HepG2 (cell line): ENCODE results near the gene ENO2. TPM values are rescaled to one million over a fixed set of nuclear protein-coding genes. Genes with fewer than 3 reads are reported as not detected.

Experiments
- HDAC6 ChIP-seq: fragments of 200-600 bp; sonication (generic); IDR thresholded peaks from 2 replicates; pipeline ENCODE4 v1.7.0; 2017; ENCODE audit warnings: mild to moderate bottlenecking, antibody characterized with exemption, low read length, low read depth
- HNRNPK ChIP-seq: fragments of 200-400 bp; formaldehyde crosslinking; IDR thresholded peaks from 2 replicates; pipeline ENCODE4 v1.6.1; 2018; ENCODE audit warnings: low read length, low read depth, moderate library complexity, mild to moderate bottlenecking; ENCODE audit not compliant: poor library complexity, severe bottlenecking
- KLF13 ChIP-seq: sonication (generic); formaldehyde crosslinking; IDR thresholded peaks from 2 replicates; pipeline ENCODE4 v1.4.0; 2020; ENCODE audit warnings: mild to moderate bottlenecking, missing genetic modification reagents
- PPARG ChIP-seq: conservative IDR thresholded peaks from 2 replicates; pipeline ENCODE4 v1.6.1; 2016; ENCODE audit warnings: missing biosample characterization, missing genetic modification reagents
- SATB2 ChIP-seq: sonication (generic); formaldehyde crosslinking; IDR thresholded peaks from 2 replicates; pipeline ENCODE4 v1.5.0; 2020; ENCODE audit warnings: missing genetic modification reagents
- SMARCE1 ChIP-seq: fragments of 450-650 bp; IDR thresholded peaks from 2 replicates; pipeline ENCODE4 v1.6.1; 2017; ENCODE audit warnings: borderline replicate concordance
- ZNF124 ChIP-seq: sonication (generic); formaldehyde crosslinking; IDR thresholded peaks from 2 replicates; pipeline ENCODE4 v1.4.0; 2020; ENCODE audit warnings: missing genetic modification reagents
- ZNF33A ChIP-seq: sonication (generic); formaldehyde crosslinking; IDR thresholded peaks from 2 replicates; pipeline ENCODE4 v1.5.1; 2020; ENCODE audit warnings: missing genetic modification reagents, mild to moderate bottlenecking, moderate library complexity, borderline replicate concordance
- ZNF460 ChIP-seq: sonication (generic); formaldehyde crosslinking; IDR thresholded peaks from 2 replicates; pipeline ENCODE4 v1.5.1; 2020; ENCODE audit warnings: missing genetic modification reagents, mild to moderate bottlenecking, borderline replicate concordance
- ZNF563 ChIP-seq: sonication (generic); formaldehyde crosslinking; IDR thresholded peaks from 2 replicates; pipeline ENCODE4 v1.8.0; 2022; ENCODE audit warnings: mild to moderate bottlenecking, moderate library complexity, missing genetic modification reagents
- ZNF703 ChIP-seq: sonication (generic); formaldehyde crosslinking; IDR thresholded peaks from 2 replicates; pipeline ENCODE4 v1.5.1; 2020; ENCODE audit warnings: missing genetic modification reagents, mild to moderate bottlenecking, moderate library complexity, borderline replicate concordance
- ZNF724P ChIP-seq: sonication (generic); formaldehyde crosslinking; IDR thresholded peaks from 2 replicates; pipeline ENCODE4 v1.8.0; 2022; ENCODE audit warnings: missing genetic modification reagents, borderline replicate concordance
- polyA plus RNA-seq, 8 experiments: library from polyadenylated mRNA; depleted of rRNA in 3 of 8; stranded (reverse) in 7 of 8; unstranded in 1 of 8; fragments of >200 nt; fragmentation: Illumina TruSeq in 4 of 8; extraction: Trizol in 4 of 8; gene quantifications; 2 replicates each; pipeline versions ENCODE4 v1.2.1 to v1.2.3, GENCODE V29; 2011 to 2016; ENCODE audit warnings: low read depth in 4 of 8, missing spikeins in 1 of 8, mixed read lengths in 1 of 8; ENCODE audit not compliant: insufficient read depth in 1 of 8
- total RNA-seq, 5 experiments: library from RNA; depleted of rRNA; stranded (reverse); fragments of >200 nt; fragmentation: Illumina TruSeq; extraction: Trizol; gene quantifications; 2 replicates each; pipeline ENCODE4 v1.2.3, GENCODE V29; 2016; ENCODE audit warnings: low read depth in 1 of 5
- TF ChIP-seq, protein P1 (sequence below): sonication (generic); formaldehyde crosslinking; IDR thresholded peaks from 2 replicates; pipeline ENCODE4 v1.4.0; 2020; ENCODE audit warnings: missing genetic modification reagents, borderline replicate concordance
- TF ChIP-seq, protein P2 (sequence below): sonication (generic); formaldehyde crosslinking; IDR thresholded peaks from 2 replicates; pipeline ENCODE4 v1.4.0; 2020; ENCODE audit warnings: missing genetic modification reagents, borderline replicate concordance
- TF ChIP-seq, protein P3 (sequence below): fragments of 450-650 bp; IDR thresholded peaks from 2 replicates; pipeline ENCODE4 v1.6.1; 2017; ENCODE audit warnings: mild to moderate bottlenecking
- TF ChIP-seq, protein P4 (sequence below): sonication (generic); formaldehyde crosslinking; IDR thresholded peaks from 2 replicates; pipeline ENCODE4 v1.4.0; 2020; ENCODE audit warnings: missing genetic modification reagents
- TF ChIP-seq, protein P5 (sequence below): sonication (generic); formaldehyde crosslinking; conservative IDR thresholded peaks from 2 replicates; pipeline ENCODE4 v1.4.0; 2020; ENCODE audit warnings: missing genetic modification reagents
- TF ChIP-seq, protein P6 (sequence below): sonication (generic); formaldehyde crosslinking; IDR thresholded peaks from 2 replicates; pipeline ENCODE4 v1.4.0; 2020; ENCODE audit warnings: missing genetic modification reagents; ENCODE audit errors: not compliant biosample characterization

ENO2 gene
- total and polyA plus RNA-seq, 2 of the 13 experiments (the other 11 are each of a cell fraction or from before 2014, with no cell fraction given), result 19.3 to 136 TPM

DNA sequence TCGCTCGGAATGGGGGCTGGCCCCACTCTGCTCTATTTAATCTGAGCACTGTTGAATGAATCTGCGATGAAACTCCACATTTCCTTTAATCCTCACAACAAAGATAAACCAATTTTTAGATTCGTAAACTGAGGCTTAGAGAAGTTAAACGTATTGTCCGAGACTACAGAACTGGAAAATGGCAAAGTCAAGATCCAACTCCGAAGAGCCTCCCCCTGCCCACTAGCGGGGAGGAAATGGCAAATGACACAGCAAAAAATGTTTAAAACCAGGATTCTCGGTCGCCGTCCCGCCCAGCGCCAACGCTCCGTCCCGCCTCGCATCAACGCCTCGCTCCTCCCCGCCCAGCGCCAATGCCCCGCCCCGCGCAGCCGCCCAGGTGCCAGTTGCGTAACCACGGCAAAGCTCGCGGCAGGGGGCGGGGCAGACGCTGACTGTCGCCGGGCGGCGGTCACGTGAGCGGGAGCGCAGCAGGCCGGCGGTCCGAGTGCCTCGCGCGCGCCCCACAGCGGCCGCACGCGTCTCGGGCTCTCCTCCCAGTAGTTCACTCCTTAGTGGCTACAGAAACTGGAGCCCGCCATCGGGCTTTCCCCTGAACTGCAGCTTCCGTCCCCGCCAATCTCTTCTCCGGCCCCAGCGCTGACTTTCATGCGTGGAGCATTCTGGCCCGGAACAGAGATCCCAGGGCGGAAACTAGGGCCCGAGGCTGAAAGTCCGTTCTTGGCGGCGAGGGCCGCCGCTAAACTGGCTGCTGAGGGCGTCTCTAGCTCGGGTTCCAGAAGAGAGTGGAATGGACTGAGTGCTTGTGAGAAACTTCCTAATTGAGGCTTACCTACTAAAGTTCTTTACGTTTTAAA is 23.4 kb upstream of the ENO2 start (continued):
- TF ChIP-seq KLF13 (CRISPR knock-in tag) (no peak), ZNF703 (CRISPR knock-in tag) (no peak), SMARCE1 (no peak), ZNF124 (CRISPR knock-in tag) (0 out of 2 replicates have a peak, but pooled peaks have one; percentile 55), ZNF724P (CRISPR knock-in tag) (0 out of 2 replicates have a peak, but pooled peaks have one; percentile 56), ZNF33A (no peak), PPARG (CRISPR knock-in tag) (peak; percentile 62), ZNF460 (CRISPR knock-in tag) (no peak), HNRNPK (peak; percentile 69), HDAC6 (no peak), SATB2 (CRISPR knock-in tag) (0 out of 2 replicates have a peak, but pooled peaks have one; percentile 56), ZNF563 (CRISPR knock-in tag) (no peak)
- TF ChIP-seq, protein P1, sequence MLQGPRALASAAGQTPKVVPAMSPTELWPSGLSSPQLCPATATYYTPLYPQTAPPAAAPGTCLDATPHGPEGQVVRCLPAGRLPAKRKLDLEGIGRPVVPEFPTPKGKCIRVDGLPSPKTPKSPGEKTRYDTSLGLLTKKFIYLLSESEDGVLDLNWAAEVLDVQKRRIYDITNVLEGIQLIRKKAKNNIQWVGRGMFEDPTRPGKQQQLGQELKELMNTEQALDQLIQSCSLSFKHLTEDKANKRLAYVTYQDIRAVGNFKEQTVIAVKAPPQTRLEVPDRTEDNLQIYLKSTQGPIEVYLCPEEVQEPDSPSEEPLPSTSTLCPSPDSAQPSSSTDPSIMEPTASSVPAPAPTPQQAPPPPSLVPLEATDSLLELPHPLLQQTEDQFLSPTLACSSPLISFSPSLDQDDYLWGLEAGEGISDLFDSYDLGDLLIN (CRISPR knock-in tag), result peak; percentile 48; the same call in 1 of the 2 replicates
- TF ChIP-seq, protein P2, sequence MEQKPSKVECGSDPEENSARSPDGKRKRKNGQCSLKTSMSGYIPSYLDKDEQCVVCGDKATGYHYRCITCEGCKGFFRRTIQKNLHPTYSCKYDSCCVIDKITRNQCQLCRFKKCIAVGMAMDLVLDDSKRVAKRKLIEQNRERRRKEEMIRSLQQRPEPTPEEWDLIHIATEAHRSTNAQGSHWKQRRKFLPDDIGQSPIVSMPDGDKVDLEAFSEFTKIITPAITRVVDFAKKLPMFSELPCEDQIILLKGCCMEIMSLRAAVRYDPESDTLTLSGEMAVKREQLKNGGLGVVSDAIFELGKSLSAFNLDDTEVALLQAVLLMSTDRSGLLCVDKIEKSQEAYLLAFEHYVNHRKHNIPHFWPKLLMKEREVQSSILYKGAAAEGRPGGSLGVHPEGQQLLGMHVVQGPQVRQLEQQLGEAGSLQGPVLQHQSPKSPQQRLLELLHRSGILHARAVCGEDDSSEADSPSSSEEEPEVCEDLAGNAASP (CRISPR knock-in tag), result peak; percentile 43; the same call in 1 of the 2 replicates
- TF ChIP-seq, protein P3, sequence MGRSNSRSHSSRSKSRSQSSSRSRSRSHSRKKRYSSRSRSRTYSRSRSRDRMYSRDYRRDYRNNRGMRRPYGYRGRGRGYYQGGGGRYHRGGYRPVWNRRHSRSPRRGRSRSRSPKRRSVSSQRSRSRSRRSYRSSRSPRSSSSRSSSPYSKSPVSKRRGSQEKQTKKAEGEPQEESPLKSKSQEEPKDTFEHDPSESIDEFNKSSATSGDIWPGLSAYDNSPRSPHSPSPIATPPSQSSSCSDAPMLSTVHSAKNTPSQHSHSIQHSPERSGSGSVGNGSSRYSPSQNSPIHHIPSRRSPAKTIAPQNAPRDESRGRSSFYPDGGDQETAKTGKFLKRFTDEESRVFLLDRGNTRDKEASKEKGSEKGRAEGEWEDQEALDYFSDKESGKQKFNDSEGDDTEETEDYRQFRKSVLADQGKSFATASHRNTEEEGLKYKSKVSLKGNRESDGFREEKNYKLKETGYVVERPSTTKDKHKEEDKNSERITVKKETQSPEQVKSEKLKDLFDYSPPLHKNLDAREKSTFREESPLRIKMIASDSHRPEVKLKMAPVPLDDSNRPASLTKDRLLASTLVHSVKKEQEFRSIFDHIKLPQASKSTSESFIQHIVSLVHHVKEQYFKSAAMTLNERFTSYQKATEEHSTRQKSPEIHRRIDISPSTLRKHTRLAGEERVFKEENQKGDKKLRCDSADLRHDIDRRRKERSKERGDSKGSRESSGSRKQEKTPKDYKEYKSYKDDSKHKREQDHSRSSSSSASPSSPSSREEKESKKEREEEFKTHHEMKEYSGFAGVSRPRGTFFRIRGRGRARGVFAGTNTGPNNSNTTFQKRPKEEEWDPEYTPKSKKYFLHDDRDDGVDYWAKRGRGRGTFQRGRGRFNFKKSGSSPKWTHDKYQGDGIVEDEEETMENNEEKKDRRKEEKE, result no peak
- TF ChIP-seq, protein P4, sequence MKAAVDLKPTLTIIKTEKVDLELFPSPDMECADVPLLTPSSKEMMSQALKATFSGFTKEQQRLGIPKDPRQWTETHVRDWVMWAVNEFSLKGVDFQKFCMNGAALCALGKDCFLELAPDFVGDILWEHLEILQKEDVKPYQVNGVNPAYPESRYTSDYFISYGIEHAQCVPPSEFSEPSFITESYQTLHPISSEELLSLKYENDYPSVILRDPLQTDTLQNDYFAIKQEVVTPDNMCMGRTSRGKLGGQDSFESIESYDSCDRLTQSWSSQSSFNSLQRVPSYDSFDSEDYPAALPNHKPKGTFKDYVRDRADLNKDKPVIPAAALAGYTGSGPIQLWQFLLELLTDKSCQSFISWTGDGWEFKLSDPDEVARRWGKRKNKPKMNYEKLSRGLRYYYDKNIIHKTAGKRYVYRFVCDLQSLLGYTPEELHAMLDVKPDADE (CRISPR knock-in tag), result no peak
- TF ChIP-seq, protein P5, sequence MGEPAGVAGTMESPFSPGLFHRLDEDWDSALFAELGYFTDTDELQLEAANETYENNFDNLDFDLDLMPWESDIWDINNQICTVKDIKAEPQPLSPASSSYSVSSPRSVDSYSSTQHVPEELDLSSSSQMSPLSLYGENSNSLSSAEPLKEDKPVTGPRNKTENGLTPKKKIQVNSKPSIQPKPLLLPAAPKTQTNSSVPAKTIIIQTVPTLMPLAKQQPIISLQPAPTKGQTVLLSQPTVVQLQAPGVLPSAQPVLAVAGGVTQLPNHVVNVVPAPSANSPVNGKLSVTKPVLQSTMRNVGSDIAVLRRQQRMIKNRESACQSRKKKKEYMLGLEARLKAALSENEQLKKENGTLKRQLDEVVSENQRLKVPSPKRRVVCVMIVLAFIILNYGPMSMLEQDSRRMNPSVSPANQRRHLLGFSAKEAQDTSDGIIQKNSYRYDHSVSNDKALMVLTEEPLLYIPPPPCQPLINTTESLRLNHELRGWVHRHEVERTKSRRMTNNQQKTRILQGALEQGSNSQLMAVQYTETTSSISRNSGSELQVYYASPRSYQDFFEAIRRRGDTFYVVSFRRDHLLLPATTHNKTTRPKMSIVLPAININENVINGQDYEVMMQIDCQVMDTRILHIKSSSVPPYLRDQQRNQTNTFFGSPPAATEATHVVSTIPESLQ (CRISPR knock-in tag), result no peak
- TF ChIP-seq, protein P6, sequence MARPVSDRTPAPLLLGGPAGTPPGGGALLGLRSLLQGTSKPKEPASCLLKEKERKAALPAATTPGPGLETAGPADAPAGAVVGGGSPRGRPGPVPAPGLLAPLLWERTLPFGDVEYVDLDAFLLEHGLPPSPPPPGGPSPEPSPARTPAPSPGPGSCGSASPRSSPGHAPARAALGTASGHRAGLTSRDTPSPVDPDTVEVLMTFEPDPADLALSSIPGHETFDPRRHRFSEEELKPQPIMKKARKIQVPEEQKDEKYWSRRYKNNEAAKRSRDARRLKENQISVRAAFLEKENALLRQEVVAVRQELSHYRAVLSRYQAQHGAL (CRISPR knock-in tag), result no peak
